Mesodermal cell (in vitro differentiated cells): ENCODE measurements around the gene STARD10.
A peak's percentile ranks its signal among the peaks of the same experiment; 100 is the strongest.

Experiments used
- H3K27ac ChIP-seq: 2 replicates; pipeline ENCODE4 v1.7.0; 2013; ENCODE audit warnings: mild to moderate bottlenecking, low read depth, low read length, moderate library complexity; ENCODE audit not compliant: severe bottlenecking
- H3K36me3 ChIP-seq: 2 replicates; pipeline ENCODE4 v1.7.1; 2013; ENCODE audit warnings: mild to moderate bottlenecking, low read length, moderate library complexity; ENCODE audit not compliant: control insufficient read depth, insufficient read depth
- H3K4me1 ChIP-seq: one replicate; pipeline ENCODE4 v1.7.1; 2013; ENCODE audit warnings: mild to moderate bottlenecking, low read length; ENCODE audit not compliant: insufficient read depth, control insufficient read depth, poor library complexity, severe bottlenecking
- H3K4me3 ChIP-seq: 2 replicates; pipeline ENCODE4 v1.7.0; 2013; ENCODE audit warnings: low read length, control low read depth, mild to moderate bottlenecking; ENCODE audit not compliant: insufficient read depth, poor library complexity, severe bottlenecking; ENCODE audit errors: extremely low read depth
- H3K9me3 ChIP-seq: 2 replicates; pipeline ENCODE4 v1.7.1; 2013; ENCODE audit warnings: mild to moderate bottlenecking, low read length, moderate library complexity; ENCODE audit not compliant: control insufficient read depth
- WGBS, 2 experiments: methylation state at CpG; one replicate each; pipeline ENCODE4 v1.1.5; 2013; ENCODE audit warnings: missing lambda C conversion rate in 2 of 2; ENCODE audit not compliant: insufficient coverage in 2 of 2; 5-methylcytosine and 5-hydroxymethylcytosine counted together

STARD10 gene

GRCh38 chr11:72759468-72759985 lies 34.3 kb downstream of the STARD10 start:
- no peak overlapping the region for H3K27ac ChIP-seq

GRCh38 chr11:72758690-72759389 lies 35.0 kb downstream of the STARD10 start:
- Histone ChIP-seq H3K4me3 (no peak overlapping the region), H3K4me1 (peaks cover 20% of the 10 kb centered on the region), H3K9me3 (peaks cover 10% of the 10 kb centered on the region), H3K27ac (no peak overlapping the region), H3K36me3 (peaks cover 16% of the 10 kb centered on the region)
- WGBS, 2 experiments: 93 to 94% methylated on average over 14 to 17 of the region's 17 CpGs

More at GRCh38 chr11:72759468-72759985, 34.3 kb downstream of the STARD10 start:
- 83% methylated on average over 1 of the region's 8 CpGs; no CpG with 5 or more reads in 1 of the 2 experiments for WGBS, 2 experiments
- Histone ChIP-seq H3K4me1 (peaks cover 20% of the 10 kb centered on the region), H3K4me3 (no peak overlapping the region), H3K9me3 (peaks cover 10% of the 10 kb centered on the region), H3K36me3 (peaks cover 16% of the 10 kb centered on the region)

GRCh38 chr11:72758304-72758689 lies 35.5 kb downstream of the STARD10 start:
- Histone ChIP-seq H3K36me3 (peaks cover 16% of the 10 kb centered on the region), H3K9me3 (peaks cover 10% of the 10 kb centered on the region), H3K4me1 (peaks cover 23% of the 10 kb centered on the region), H3K27ac (no peak overlapping the region), H3K4me3 (no peak overlapping the region)
- WGBS, 2 experiments: 96 to 97% methylated on average over 4 to 7 of the region's 7 CpGs

GRCh38 chr11:72755713-72756285 lies 38.0 kb downstream of the STARD10 start:
- Histone ChIP-seq H3K4me1 (peaks cover 35% of the 10 kb centered on the region), H3K9me3 (peaks cover 2% of the 10 kb centered on the region), H3K36me3 (peaks cover 16% of the 10 kb centered on the region), H3K4me3 (no peak overlapping the region), H3K27ac (no peak overlapping the region)
- WGBS, 2 experiments: 88 to 100% methylated on average over 2 to 3 of the region's 4 CpGs

GRCh38 chr11:72754544-72755155 lies 39.2 kb downstream of the STARD10 start:
- no peaks in the 10 kb centered on the region for H3K9me3 ChIP-seq
- no peak overlapping the region for H3K4me3 ChIP-seq
- WGBS, 2 experiments: 95 to 96% methylated on average over 39 to 45 of the region's 48 CpGs
- peaks cover 44% of the 10 kb centered on the region for H3K4me1 ChIP-seq
- peaks cover 16% of the 10 kb centered on the region for H3K36me3 ChIP-seq
- no peak overlapping the region for H3K27ac ChIP-seq

GRCh38 chr11:72754149-72754543 lies 39.7 kb downstream of the STARD10 start:
- 88 to 90% methylated on average over 5 to 6 of the region's 8 CpGs for WGBS, 2 experiments
- H3K4me3 ChIP-seq: no peak overlapping the region

GRCh38 chr11:72753341-72754148 lies 40.3 kb downstream of the STARD10 start:
- no peak overlapping the region for H3K27ac ChIP-seq
- peaks cover 35% of the 10 kb centered on the region for H3K4me1 ChIP-seq
- no peaks in the 10 kb centered on the region for H3K9me3 ChIP-seq
- 91 to 98% methylated on average over 8 of the region's 9 CpGs for WGBS, 2 experiments
- no peak overlapping the region for H3K4me3 ChIP-seq
- H3K36me3 ChIP-seq: peaks cover 14% of the 10 kb centered on the region

More at GRCh38 chr11:72754149-72754543, 39.7 kb downstream of the STARD10 start:
- Histone ChIP-seq H3K9me3 (no peaks in the 10 kb centered on the region), H3K36me3 (peaks cover 16% of the 10 kb centered on the region), H3K27ac (no peak overlapping the region), H3K4me1 (peaks cover 41% of the 10 kb centered on the region)

- peak within 1 kb of the TSS; percentile 76 for H3K27ac ChIP-seq
- peak within 1 kb of the TSS; percentile 76 for H3K4me3 ChIP-seq
- 0 to 2% methylated on average over 28 to 29 of the region's 51 CpGs for WGBS, 2 experiments
- peaks cover 30% of the 10 kb centered on the region for H3K4me1 ChIP-seq
- no peaks in the 10 kb centered on the region for H3K9me3 ChIP-seq
- peaks cover 10% of the 10 kb centered on the region for H3K36me3 ChIP-seq
Measured at GRCh38 chr11:72752088-72752914, 41.5 kb downstream of the STARD10 start, which contains the start of gene ARAP1. TSS of gene ARAP1 (minus strand) at chr11:72752408. CDS start at chr11:72727128, 25,280 bp downstream.

- Histone ChIP-seq H3K9me3 (no peaks in the 10 kb centered on the region), H3K36me3 (peaks cover 9% of the 10 kb centered on the region), H3K4me3 (peak overlapping the region; percentile 76), H3K4me1 (peaks cover 30% of the 10 kb centered on the region), H3K27ac (peak overlapping the region; percentile 8)
- 27 to 35% methylated on average over 12 to 14 of the region's 19 CpGs for WGBS, 2 experiments
Measured at GRCh38 chr11:72751116-72752087, 42.4 kb downstream of the STARD10 start.
